Esophagus (tissue), 2 donors: ENCODE results near the gene PLEKHM3. TPM values are rescaled to one million over a fixed set of nuclear protein-coding genes. Genes with fewer than 3 reads are reported as not detected.

Experiments used
- H3K27ac ChIP-seq, 2 donors: one replicate each; pipeline ENCODE4 v1.5.1; 2013; ENCODE audit warnings: low read depth in 2 of 2, mild to moderate bottlenecking in 2 of 2, inconsistent platforms in 1 of 2, low read length in 1 of 2, moderate library complexity in 1 of 2
- H3K27me3 ChIP-seq, 2 donors: one replicate each; pipeline ENCODE4 v1.6.1; 2013; ENCODE audit warnings: low read length in 2 of 2, control low read depth in 1 of 2, mild to moderate bottlenecking in 1 of 2; ENCODE audit not compliant: insufficient read depth in 2 of 2, control insufficient read depth in 1 of 2
- H3K36me3 ChIP-seq, 2 donors: one replicate each; pipeline ENCODE4 v1.6.1; 2013; ENCODE audit warnings: low read length in 1 of 2; ENCODE audit not compliant: control insufficient read depth in 2 of 2, insufficient read depth in 2 of 2
- H3K4me1 ChIP-seq, 2 donors: one replicate each; pipeline ENCODE4 v1.6.1; 2013; ENCODE audit warnings: low read length in 1 of 2; ENCODE audit not compliant: control insufficient read depth in 2 of 2, insufficient read depth in 2 of 2
- H3K4me3 ChIP-seq, 2 donors: one replicate each; pipeline ENCODE4 v1.5.1; 2013; ENCODE audit warnings: low read length in 2 of 2, mild to moderate bottlenecking in 2 of 2, low read depth in 1 of 2, moderate library complexity in 1 of 2
- H3K9me3 ChIP-seq, 2 donors: one replicate each; pipeline ENCODE4 v1.6.1; 2013; ENCODE audit warnings: mild to moderate bottlenecking in 2 of 2, low read depth in 1 of 2, low read length in 1 of 2, moderate library complexity in 1 of 2; ENCODE audit not compliant: control insufficient read depth in 2 of 2, insufficient read depth in 1 of 2
- WGBS, 2 donors: extraction: QIAGEN DNeasy Blood & Tissue Kit; methylation state at CpG; one replicate each; pipeline ENCODE4 v1.1.7; 2013; 5-methylcytosine and 5-hydroxymethylcytosine counted together
- polyA plus RNA-seq, 2 donors: library from polyadenylated mRNA; stranded (reverse); fragments of 200-250 nt; gene quantifications; one replicate each; pipeline ENCODE4 v1.2.3, GENCODE V29; 2013
- donor health status: healthy with polysubstance abuse.
- donor health status: Bipolar disorder and iron deficiency.

The PLEKHM3 gene
- polyA plus RNA-seq, 2 donors = 1.7 to 1.9 TPM

GRCh38 chr2:207805566-207806226 is 219.6 kb downstream of the PLEKHM3 start:
- Histone ChIP-seq H3K4me3 (no peak overlapping the region), H3K27ac (no peak overlapping the region), H3K4me1 (peaks cover 0 to 2% of the 10 kb centered on the region in 2 donors), H3K9me3 (no peaks in the 10 kb centered on the region), H3K36me3 (no peaks in the 10 kb centered on the region), H3K27me3 (no peaks in the 10 kb centered on the region)
- 56 to 59% methylated on average over 5 of the region's 5 CpGs for WGBS, 2 donors

GRCh38 chr2:207802650-207803049 is 222.7 kb downstream of the PLEKHM3 start:
- no peaks in the 10 kb centered on the region for H3K36me3 ChIP-seq
- no peaks in the 10 kb centered on the region for H3K9me3 ChIP-seq
- H3K4me1 ChIP-seq = peaks cover 0 to 2% of the 10 kb centered on the region in 2 donors
- H3K27me3 ChIP-seq = no peaks in the 10 kb centered on the region
- H3K4me3 ChIP-seq = no peak overlapping the region
- H3K27ac ChIP-seq = no peak overlapping the region
- 73 to 76% methylated on average over 6 of the region's 6 CpGs for whole genome bisulfite sequencing, 2 donors

GRCh38 chr2:207801259-207801658 is 224.1 kb downstream of the PLEKHM3 start:
- Histone ChIP-seq H3K27me3 (no peaks in the 10 kb centered on the region), H3K36me3 (no peaks in the 10 kb centered on the region), H3K9me3 (no peaks in the 10 kb centered on the region), H3K4me1 (peaks cover 0 to 11% of the 10 kb centered on the region in 2 donors), H3K27ac (no peak overlapping the region), H3K4me3 (no peak overlapping the region)
- 32 to 34% methylated on average over 3 of the region's 3 CpGs for WGBS, 2 donors

- H3K36me3 ChIP-seq = no peaks in the 10 kb centered on the region
- H3K27me3 ChIP-seq = no peaks in the 10 kb centered on the region
- H3K27ac ChIP-seq = no peak overlapping the region
- H3K4me3 ChIP-seq = no peak overlapping the region
- WGBS, 2 donors = 52 to 57% methylated on average over 8 of the region's 8 CpGs
- peaks cover 2 to 12% of the 10 kb centered on the region in 2 donors for H3K4me1 ChIP-seq
- no peaks in the 10 kb centered on the region for H3K9me3 ChIP-seq
Observed at GRCh38 chr2:207796585-207797350, 228.6 kb downstream of the PLEKHM3 start.

- Histone ChIP-seq H3K9me3 (no peaks in the 10 kb centered on the region), H3K27me3 (no peaks in the 10 kb centered on the region), H3K4me3 (no peak overlapping the region), H3K36me3 (no peaks in the 10 kb centered on the region), H3K4me1 (peaks cover 2 to 20% of the 10 kb centered on the region in 2 donors), H3K27ac (peak overlapping the region in 1 of 2 donors; percentile 77)
- 43 to 50% methylated on average over 6 of the region's 6 CpGs for WGBS, 2 donors
Observed at GRCh38 chr2:207792244-207792785, 233.0 kb downstream of the PLEKHM3 start.

GRCh38 chr2:207791579-207792243 is 233.6 kb downstream of the PLEKHM3 start:
- H3K4me3 ChIP-seq = no peak overlapping the region

GRCh38 chr2:207790898-207791297 is 234.4 kb downstream of the PLEKHM3 start:
- Histone ChIP-seq H3K27ac (peak overlapping the region in 1 of 2 donors; percentile 60), H3K4me3 (no peak overlapping the region), H3K36me3 (no peaks in the 10 kb centered on the region), H3K27me3 (no peaks in the 10 kb centered on the region), H3K9me3 (no peaks in the 10 kb centered on the region), H3K4me1 (peaks cover 2 to 11% of the 10 kb centered on the region in 2 donors)
- 54 to 57% methylated on average over 1 of the region's 1 CpG for WGBS, 2 donors

More at GRCh38 chr2:207791579-207792243, 233.6 kb downstream of the PLEKHM3 start:
- Histone ChIP-seq H3K4me1 (peaks cover 2 to 15% of the 10 kb centered on the region in 2 donors), H3K9me3 (no peaks in the 10 kb centered on the region), H3K36me3 (no peaks in the 10 kb centered on the region), H3K27me3 (no peaks in the 10 kb centered on the region), H3K27ac (peak overlapping the region; percentile 22 to 40)
- 31 to 37% methylated on average over 6 of the region's 6 CpGs for WGBS, 2 donors

GRCh38 chr2:207787800-207788199 is 237.5 kb downstream of the PLEKHM3 start:
- Histone ChIP-seq H3K4me3 (no peak overlapping the region), H3K4me1 (peaks cover 2 to 11% of the 10 kb centered on the region in 2 donors), H3K36me3 (no peaks in the 10 kb centered on the region), H3K27me3 (no peaks in the 10 kb centered on the region), H3K9me3 (no peaks in the 10 kb centered on the region), H3K27ac (no peak overlapping the region)
- whole genome bisulfite sequencing, 2 donors = 44 to 57% methylated on average over 4 of the region's 4 CpGs

GRCh38 chr2:207787017-207787416 is 238.3 kb downstream of the PLEKHM3 start:
- H3K27ac ChIP-seq = no peak overlapping the region
- H3K9me3 ChIP-seq = no peaks in the 10 kb centered on the region
- H3K36me3 ChIP-seq = no peaks in the 10 kb centered on the region
- H3K4me3 ChIP-seq = no peak overlapping the region
- H3K27me3 ChIP-seq = no peaks in the 10 kb centered on the region
- H3K4me1 ChIP-seq = peaks cover 0 to 9% of the 10 kb centered on the region in 2 donors
- WGBS, 2 donors = 88 to 89% methylated on average over 3 of the region's 3 CpGs
